ENCODE measurements around the gene MORF4L2.

DNA sequence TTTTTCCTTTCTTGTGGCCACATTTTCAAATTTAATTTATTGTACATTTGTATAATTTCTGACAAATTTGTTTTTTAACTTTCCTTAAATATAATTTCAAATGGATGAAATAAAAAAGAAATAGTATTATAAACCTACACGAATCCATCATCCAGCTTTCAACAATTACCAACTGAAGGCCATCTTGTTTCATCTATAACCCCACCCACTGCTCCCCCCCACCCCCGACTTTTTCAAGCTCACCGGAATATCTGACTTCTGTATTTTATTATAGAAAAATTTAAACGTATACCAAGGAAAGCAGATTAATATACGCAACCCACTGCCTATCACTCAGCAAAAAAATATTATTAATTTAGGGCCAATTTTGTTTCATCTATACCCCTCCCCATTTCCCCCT is 1.1 kb downstream of the MORF4L2 start:
- TF ChIP-seq STAT1 (IDR thresholded peaks at IDR 0.05; ENCODE audit: unreplicated experiment) (no peak), NANOG (IDR thresholded peaks at IDR 0.05; ENCODE audit: borderline replicate concordance) (no peak), EZH2 (IDR thresholded peaks at IDR 0.05; ENCODE audit: low read depth, unreplicated experiment) (no peak), JUNB (IDR thresholded peaks at IDR 0.05; ENCODE audit: unreplicated experiment) (no peak)
- TF ChIP-seq, protein P1, sequence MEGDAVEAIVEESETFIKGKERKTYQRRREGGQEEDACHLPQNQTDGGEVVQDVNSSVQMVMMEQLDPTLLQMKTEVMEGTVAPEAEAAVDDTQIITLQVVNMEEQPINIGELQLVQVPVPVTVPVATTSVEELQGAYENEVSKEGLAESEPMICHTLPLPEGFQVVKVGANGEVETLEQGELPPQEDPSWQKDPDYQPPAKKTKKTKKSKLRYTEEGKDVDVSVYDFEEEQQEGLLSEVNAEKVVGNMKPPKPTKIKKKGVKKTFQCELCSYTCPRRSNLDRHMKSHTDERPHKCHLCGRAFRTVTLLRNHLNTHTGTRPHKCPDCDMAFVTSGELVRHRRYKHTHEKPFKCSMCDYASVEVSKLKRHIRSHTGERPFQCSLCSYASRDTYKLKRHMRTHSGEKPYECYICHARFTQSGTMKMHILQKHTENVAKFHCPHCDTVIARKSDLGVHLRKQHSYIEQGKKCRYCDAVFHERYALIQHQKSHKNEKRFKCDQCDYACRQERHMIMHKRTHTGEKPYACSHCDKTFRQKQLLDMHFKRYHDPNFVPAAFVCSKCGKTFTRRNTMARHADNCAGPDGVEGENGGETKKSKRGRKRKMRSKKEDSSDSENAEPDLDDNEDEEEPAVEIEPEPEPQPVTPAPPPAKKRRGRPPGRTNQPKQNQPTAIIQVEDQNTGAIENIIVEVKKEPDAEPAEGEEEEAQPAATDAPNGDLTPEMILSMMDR (conservative IDR thresholded peaks at IDR 0.05; ENCODE audit: low read depth in 2 of 2), result no peak

All from GM23338 (cell line).